OCI-LY3 (cell line): Measurements from ENCODE around the gene ATP8B4.

Source experiments
- H2AFZ ChIP-seq: fragments of 200-600, 300-600 bp; shearing (Covaris generic); 2 replicates; pipeline ENCODE4 v1.6.0; 2014; ENCODE audit warnings: antibody characterized with exemption, low read depth, low read length
- H3K27ac ChIP-seq: fragments of 200-600, 300-600 bp; sonication (generic); 2 replicates; pipeline ENCODE4 v1.5.1; 2014; ENCODE audit warnings: mild to moderate bottlenecking, low read length, moderate library complexity, mixed read lengths
- H3K27me3 ChIP-seq: fragments of 200-600, 300-600 bp; sonication (generic); 2 replicates; pipeline ENCODE4 v1.6.1; 2014; ENCODE audit warnings: low read depth, low read length, mixed read lengths
- H3K36me3 ChIP-seq: fragments of 200-600, 300-600 bp; sonication (generic); replicated peaks from 2 replicates; pipeline ENCODE3; 2014; ENCODE audit warnings: low read depth, low read length, mixed read lengths
- H3K4me1 ChIP-seq: fragments of 300-600, 200-600 bp; sonication (generic); 2 replicates; pipeline ENCODE4 v1.6.1; 2014; ENCODE audit warnings: low read length, mixed read lengths
- H3K4me2 ChIP-seq: fragments of 200-600, 300-600 bp; sonication (generic); 2 replicates; pipeline ENCODE4 v1.6.1; 2014; ENCODE audit warnings: low read length, mixed read lengths
- H3K4me3 ChIP-seq: fragments of 300-600, 200-600 bp; sonication (generic); 2 replicates; pipeline ENCODE4 v1.5.1; 2014; ENCODE audit warnings: antibody characterized with exemption, mild to moderate bottlenecking, low read length, moderate library complexity
- H3K79me2 ChIP-seq: fragments of 300-600, 200-600 bp; shearing (Covaris generic); 2 replicates; pipeline ENCODE4 v1.6.1; 2014; ENCODE audit warnings: mild to moderate bottlenecking, low read length, mixed read lengths
- H3K9ac ChIP-seq: fragments of 300-600, 200-600 bp; shearing (Covaris generic); 2 replicates; pipeline ENCODE4 v1.6.0; 2014; ENCODE audit warnings: mild to moderate bottlenecking, low read length, moderate library complexity
- H3K9me3 ChIP-seq: fragments of 200-600, 300-600 bp; shearing (Covaris generic); 2 replicates; pipeline ENCODE4 v1.6.1; 2014; ENCODE audit warnings: low read length, mixed read lengths; ENCODE audit not compliant: insufficient read depth
- H4K20me1 ChIP-seq: fragments of 200-600, 300-600 bp; sonication (generic); 2 replicates; pipeline ENCODE4 v1.6.1; 2016; ENCODE audit warnings: low read length, mixed read lengths; ENCODE audit not compliant: insufficient read depth
- CTCF ChIP-seq: fragments of 200-600, 300-600 bp; sonication (generic); IDR thresholded peaks from 2 replicates; pipeline ENCODE4 v1.5.1; 2014; ENCODE audit warnings: antibody characterized with exemption, low read length, low read depth
- EZH2phosphoT487 ChIP-seq: fragments of 200-600 bp; shearing (Covaris generic); IDR thresholded peaks from 2 replicates; pipeline ENCODE4 v1.6.1; 2018; ENCODE audit warnings: antibody characterized with exemption, mixed run types, low read depth

ATP8B4 gene

DNA sequence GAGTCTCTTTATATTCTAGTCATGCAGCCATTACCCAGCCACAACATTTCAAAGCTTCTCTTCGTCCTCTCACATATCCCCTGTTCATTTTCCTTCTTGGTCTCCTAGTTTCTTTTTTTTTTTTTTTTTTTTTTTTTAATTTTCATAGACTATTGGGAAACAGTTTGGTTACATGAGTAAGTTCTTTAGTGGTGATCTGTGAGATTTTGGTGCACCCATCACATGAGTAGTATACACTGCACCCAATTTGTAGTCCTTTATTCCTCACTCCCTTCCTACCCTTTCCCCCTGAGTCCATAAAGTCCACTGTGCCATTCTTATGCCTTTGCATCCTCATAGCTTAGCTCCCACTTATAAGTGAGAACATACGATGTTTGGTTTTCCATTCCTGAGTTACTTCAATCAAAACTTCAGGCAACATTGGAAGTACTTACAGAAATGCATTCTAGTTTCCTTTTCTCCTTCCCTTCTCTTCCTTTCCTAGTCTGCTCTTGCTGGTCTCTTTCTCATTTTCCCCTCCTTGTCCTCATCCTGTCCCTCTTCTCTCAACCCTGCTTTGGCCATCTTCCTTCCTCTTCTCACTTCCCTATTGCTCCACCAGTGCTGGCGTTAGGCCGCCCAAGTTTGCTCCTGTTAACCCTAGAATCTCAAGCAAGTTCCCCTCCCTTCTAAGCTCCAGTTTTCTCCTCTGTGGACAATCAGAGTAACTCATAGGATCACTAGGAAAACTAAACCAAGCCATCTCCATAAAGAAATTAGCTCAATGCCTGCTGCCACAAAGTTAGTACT lies 4.8 kb downstream of the ATP8B4 start:
- H3K4me3 ChIP-seq: no peak overlapping the region

GRCh38 chr15:50113187-50113505 lies 5.9 kb downstream of the ATP8B4 start:
- H3K4me2 ChIP-seq: peak overlapping the region; percentile 33
- H3K36me3 ChIP-seq: no peaks in the 10 kb centered on the region
- no peak overlapping the region for H3K4me3 ChIP-seq
- H3K79me2 ChIP-seq: no peaks in the 10 kb centered on the region
- H2AFZ ChIP-seq: no peak overlapping the region
- no peak for TF ChIP-seq CTCF
- H3K4me1 ChIP-seq: peaks cover 26% of the 10 kb centered on the region
- peaks cover 3% of the 10 kb centered on the region; the same call in 1 of the 2 replicates for H3K27me3 ChIP-seq
- H4K20me1 ChIP-seq: no peaks in the 10 kb centered on the region
- no peaks in the 10 kb centered on the region for H3K9me3 ChIP-seq
- H3K27ac ChIP-seq: no peak overlapping the region
- H3K9ac ChIP-seq: no peak overlapping the region

More for the DNA sequence above, 4.8 kb downstream of the ATP8B4 start:
- H3K4me1 ChIP-seq: peaks cover 22% of the 10 kb centered on the region
- TF ChIP-seq EZH2phosphoT487: no peak
- no peak for TF ChIP-seq CTCF
- H3K9me3 ChIP-seq: no peaks in the 10 kb centered on the region
- no peak overlapping the region for H3K27ac ChIP-seq
- no peak overlapping the region for H3K9ac ChIP-seq
- H3K79me2 ChIP-seq: no peaks in the 10 kb centered on the region
- peaks cover 3% of the 10 kb centered on the region; the same call in 1 of the 2 replicates for H3K27me3 ChIP-seq
- no peaks in the 10 kb centered on the region for H3K36me3 ChIP-seq
- no peak overlapping the region for H2AFZ ChIP-seq
- no peaks in the 10 kb centered on the region for H4K20me1 ChIP-seq
- H3K4me2 ChIP-seq: peak overlapping the region; percentile 41

DNA sequence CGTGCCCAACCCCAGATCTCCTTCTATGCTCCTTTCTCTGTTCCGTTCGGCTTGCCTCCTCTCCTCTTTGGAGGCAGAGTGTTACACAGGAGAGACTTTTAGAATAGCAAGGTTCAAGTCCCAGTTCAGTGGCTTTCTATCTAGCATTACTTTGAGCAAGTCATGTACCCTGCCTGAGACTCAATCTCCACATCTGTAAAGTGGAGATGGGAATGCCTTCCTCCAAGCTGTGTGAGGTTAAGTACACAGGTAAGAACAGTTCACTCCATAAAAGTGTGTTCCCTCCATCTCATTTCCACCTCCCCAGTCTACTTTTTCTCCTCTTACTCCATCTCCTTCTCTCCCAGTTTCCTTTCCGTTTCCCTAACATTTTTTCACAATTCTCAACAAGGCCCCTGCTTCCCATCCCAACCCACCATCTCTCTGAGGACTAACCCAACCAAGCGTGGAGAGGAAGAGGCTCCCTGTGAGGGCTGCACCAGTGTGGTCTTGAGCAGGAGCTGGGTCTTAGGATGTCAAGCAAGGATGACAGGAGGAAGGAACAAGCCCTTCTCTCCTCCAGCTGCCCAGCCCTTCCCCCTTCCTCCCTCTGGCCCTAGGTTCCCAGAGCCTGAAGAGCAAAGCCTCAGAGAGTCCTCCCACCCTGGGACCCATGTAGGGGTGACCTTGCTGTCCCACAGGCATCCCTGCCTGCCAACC lies 6.4 kb downstream of the ATP8B4 start:
- Histone ChIP-seq H4K20me1 (no peaks in the 10 kb centered on the region), H3K4me1 (peaks cover 31% of the 10 kb centered on the region), H3K36me3 (no peaks in the 10 kb centered on the region), H3K27ac (no peak overlapping the region), H3K4me2 (peak overlapping the region; percentile 33; the same call in 1 of the 2 replicates), H3K27me3 (peaks cover 3% of the 10 kb centered on the region; the same call in 1 of the 2 replicates), H3K9ac (no peak overlapping the region), H3K9me3 (no peaks in the 10 kb centered on the region), H3K4me3 (no peak overlapping the region), H3K79me2 (no peaks in the 10 kb centered on the region), H2AFZ (no peak overlapping the region)
- no peak for TF ChIP-seq CTCF
- no peak for TF ChIP-seq EZH2phosphoT487

DNA sequence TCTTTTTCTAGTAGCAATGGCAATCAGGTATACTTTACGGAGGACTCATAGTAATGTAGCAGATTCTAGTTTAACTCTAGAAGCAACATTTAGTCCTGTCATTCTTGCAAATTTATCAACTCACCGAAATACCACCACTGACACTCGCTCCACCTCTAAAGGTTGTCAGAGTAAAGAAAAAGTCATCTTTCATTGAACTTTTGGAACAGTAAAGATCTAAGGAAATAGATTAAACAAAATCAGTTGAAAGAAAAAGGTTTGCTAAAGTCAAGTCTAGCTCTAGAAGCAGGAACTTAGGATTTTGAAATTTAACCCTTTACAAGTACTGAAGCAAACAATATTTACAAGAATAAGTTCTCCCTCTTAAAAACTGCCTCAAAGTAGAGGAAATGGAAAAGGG lies 8.7 kb downstream of the ATP8B4 start:
- H4K20me1 ChIP-seq: no peaks in the 10 kb centered on the region
- peaks cover 3% of the 10 kb centered on the region; the same call in 1 of the 2 replicates for H3K27me3 ChIP-seq
- H3K9ac ChIP-seq: no peak overlapping the region

More for the DNA sequence above, 8.7 kb downstream of the ATP8B4 start:
- no peak overlapping the region for H3K27ac ChIP-seq
- no peaks in the 10 kb centered on the region for H3K9me3 ChIP-seq
- peaks cover 40% of the 10 kb centered on the region for H3K4me1 ChIP-seq
- TF ChIP-seq CTCF: no peak
- TF ChIP-seq EZH2phosphoT487: no peak
- no peak overlapping the region for H3K4me2 ChIP-seq
- H2AFZ ChIP-seq: no peak overlapping the region
- H3K36me3 ChIP-seq: no peaks in the 10 kb centered on the region
- H3K4me3 ChIP-seq: no peak overlapping the region
- no peaks in the 10 kb centered on the region for H3K79me2 ChIP-seq
